Fibroblast of mammary gland (primary cell): Measurements from ENCODE around the gene RPTOR.

ENCODE experiments used
- DNase-seq: peaks from one replicate; pipeline ENCODE4 v3.0.0-alpha.2; 2010; ENCODE audit warnings: low read depth
- H3K4me3 ChIP-seq: 2 replicates; pipeline ENCODE4 v1.5.1; 2011; ENCODE audit warnings: low read depth, mild to moderate bottlenecking, low read length, moderate library complexity; ENCODE audit not compliant: control insufficient read depth
- CTCF ChIP-seq: conservative IDR thresholded peaks from 2 replicates; pipeline ENCODE4 v1.5.1; 2011; ENCODE audit warnings: low read depth, low read length, inconsistent platforms; ENCODE audit not compliant: control insufficient read depth, insufficient read depth

The RPTOR gene

GRCh38 chr17:80847496-80848230 is 303.0 kb downstream of the RPTOR start:
- no peak overlapping the region for H3K4me3 ChIP-seq
- no peak for DNase-seq
- no peak for TF ChIP-seq CTCF

- DNase-seq = no peak
- TF ChIP-seq CTCF = no peak
- H3K4me3 ChIP-seq = no peak overlapping the region
These were observed 303.9 kb downstream of the RPTOR start for GRCh38 chr17:80848449-80849102.

- no peak for TF ChIP-seq CTCF
- DNase-seq = no peak
- no peak overlapping the region for H3K4me3 ChIP-seq
These were observed 304.5 kb downstream of the RPTOR start for GRCh38 chr17:80849119-80849518.

GRCh38 chr17:80850109-80850508 is 305.5 kb downstream of the RPTOR start:
- no peak for DNase-seq
- H3K4me3 ChIP-seq = no peak overlapping the region
- no peak for TF ChIP-seq CTCF

- H3K4me3 ChIP-seq = no peak overlapping the region
- no peak for TF ChIP-seq CTCF
- no peak for DNase-seq
These were observed 306.2 kb downstream of the RPTOR start for GRCh38 chr17:80850817-80851216.

- H3K4me3 ChIP-seq = no peak overlapping the region
- no peak for TF ChIP-seq CTCF
- no peak for DNase-seq
These were observed 306.8 kb downstream of the RPTOR start for GRCh38 chr17:80851277-80851925.
